ENCODE measurements around the gene CDH13. TPM values are rescaled to one million over a fixed set of nuclear protein-coding genes. Genes with fewer than 3 reads are reported as not detected.
"Not testable (repeated sequence)": the region's sequence is repeated elsewhere in the genome, so short reads cannot be mapped to it uniquely, and the experiment has no call there.

Gene CDH13
- total RNA-seq, 1 donor from 2014 or later = 14.3 TPM

DNA sequence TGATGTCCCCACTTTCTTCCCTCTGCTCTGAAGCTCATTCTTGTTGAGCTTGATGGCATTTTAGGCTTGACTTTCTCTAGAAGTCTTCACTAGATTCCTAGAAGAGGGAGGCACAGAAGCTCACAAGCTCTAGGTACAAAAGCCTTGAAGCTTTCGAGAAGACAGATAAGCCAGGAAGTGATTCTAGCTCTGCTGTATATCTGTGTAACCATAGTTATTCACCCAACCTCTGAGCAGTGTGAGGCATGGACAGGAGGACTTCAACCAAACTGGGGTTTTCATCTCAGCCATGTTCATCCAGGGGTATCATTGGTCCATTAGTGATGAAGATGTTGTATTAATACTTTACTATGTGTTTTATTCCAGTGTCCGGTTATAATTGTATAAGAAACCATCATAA lies 299.7 kb downstream of the CDH13 start:
- Histone ChIP-seq H3K4me3 (no peak overlapping the region), H3K4me1 (no peaks in the 10 kb centered on the region), H3K27ac (no peak overlapping the region), H3K9me3 (no peaks in the 10 kb centered on the region), H3K27me3 (ENCODE audit: low read depth) (no peaks in the 10 kb centered on the region), H3K36me3 (no peaks in the 10 kb centered on the region)
- intact Hi-C loops (cut with DNase I) = no loop called here
- TF ChIP-seq, protein P1, sequence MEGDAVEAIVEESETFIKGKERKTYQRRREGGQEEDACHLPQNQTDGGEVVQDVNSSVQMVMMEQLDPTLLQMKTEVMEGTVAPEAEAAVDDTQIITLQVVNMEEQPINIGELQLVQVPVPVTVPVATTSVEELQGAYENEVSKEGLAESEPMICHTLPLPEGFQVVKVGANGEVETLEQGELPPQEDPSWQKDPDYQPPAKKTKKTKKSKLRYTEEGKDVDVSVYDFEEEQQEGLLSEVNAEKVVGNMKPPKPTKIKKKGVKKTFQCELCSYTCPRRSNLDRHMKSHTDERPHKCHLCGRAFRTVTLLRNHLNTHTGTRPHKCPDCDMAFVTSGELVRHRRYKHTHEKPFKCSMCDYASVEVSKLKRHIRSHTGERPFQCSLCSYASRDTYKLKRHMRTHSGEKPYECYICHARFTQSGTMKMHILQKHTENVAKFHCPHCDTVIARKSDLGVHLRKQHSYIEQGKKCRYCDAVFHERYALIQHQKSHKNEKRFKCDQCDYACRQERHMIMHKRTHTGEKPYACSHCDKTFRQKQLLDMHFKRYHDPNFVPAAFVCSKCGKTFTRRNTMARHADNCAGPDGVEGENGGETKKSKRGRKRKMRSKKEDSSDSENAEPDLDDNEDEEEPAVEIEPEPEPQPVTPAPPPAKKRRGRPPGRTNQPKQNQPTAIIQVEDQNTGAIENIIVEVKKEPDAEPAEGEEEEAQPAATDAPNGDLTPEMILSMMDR (IDR thresholded peaks at IDR 0.05) = no peak
- DNase-seq = no peak
- no peak for ATAC-seq

GRCh38 chr16:82933933-82934332 lies 307.2 kb downstream of the CDH13 start:
- H3K27ac ChIP-seq; H3K36me3 ChIP-seq; DNase-seq; H3K4me3 ChIP-seq; intact Hi-C loops (cut with DNase I); H3K9me3 ChIP-seq; H3K27me3 ChIP-seq (ENCODE audit: low read depth); H3K4me1 ChIP-seq; ATAC-seq: not testable (repeated sequence)

DNA sequence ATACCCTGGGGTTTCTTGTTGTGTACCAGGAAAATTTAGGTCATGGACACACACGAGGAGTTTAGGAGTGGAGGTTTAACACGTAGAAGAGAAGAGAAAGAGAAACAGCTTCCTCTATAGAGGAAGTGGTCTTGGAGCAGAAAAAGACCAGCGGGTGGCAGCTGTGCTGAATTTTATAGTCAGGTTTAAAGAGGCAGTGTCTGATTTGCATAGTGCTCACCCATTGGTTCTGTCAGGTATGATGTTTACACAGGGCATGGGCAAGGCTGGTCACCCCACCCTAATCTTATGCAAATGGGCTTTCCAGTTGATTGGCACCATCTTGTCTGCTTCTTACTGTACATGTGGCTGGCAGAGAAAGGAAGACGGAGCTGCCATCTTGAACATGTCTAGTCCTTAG lies 309.0 kb downstream of the CDH13 start:
- DNase-seq = no peak
- no peak for ATAC-seq
- H3K4me3 ChIP-seq = no peak overlapping the region
- peaks cover 8% of the 10 kb centered on the region for H3K9me3 ChIP-seq
- intact Hi-C loops (cut with DNase I) = no loop called here
- no peak overlapping the region for H3K27ac ChIP-seq
- no peaks in the 10 kb centered on the region for H3K27me3 ChIP-seq (ENCODE audit: low read depth)
- no peaks in the 10 kb centered on the region for H3K36me3 ChIP-seq
- no peaks in the 10 kb centered on the region for H3K4me1 ChIP-seq
- TF ChIP-seq, protein P1 (IDR thresholded peaks at IDR 0.05) = no peak

GRCh38 chr16:82936941-82937551 lies 310.3 kb downstream of the CDH13 start:
- H3K4me1 ChIP-seq = no peaks in the 10 kb centered on the region
- no peak overlapping the region for H3K4me3 ChIP-seq
- peaks cover 8% of the 10 kb centered on the region for H3K9me3 ChIP-seq
- H3K27me3 ChIP-seq (ENCODE audit: low read depth) = no peaks in the 10 kb centered on the region
- H3K36me3 ChIP-seq = no peaks in the 10 kb centered on the region
- no peak overlapping the region for H3K27ac ChIP-seq
- intact Hi-C loops (cut with DNase I) = no loop called here
- DNase-seq (no peak), ATAC-seq (no peak)
- TF ChIP-seq, protein P1 (IDR thresholded peaks at IDR 0.05) = no peak

DNA sequence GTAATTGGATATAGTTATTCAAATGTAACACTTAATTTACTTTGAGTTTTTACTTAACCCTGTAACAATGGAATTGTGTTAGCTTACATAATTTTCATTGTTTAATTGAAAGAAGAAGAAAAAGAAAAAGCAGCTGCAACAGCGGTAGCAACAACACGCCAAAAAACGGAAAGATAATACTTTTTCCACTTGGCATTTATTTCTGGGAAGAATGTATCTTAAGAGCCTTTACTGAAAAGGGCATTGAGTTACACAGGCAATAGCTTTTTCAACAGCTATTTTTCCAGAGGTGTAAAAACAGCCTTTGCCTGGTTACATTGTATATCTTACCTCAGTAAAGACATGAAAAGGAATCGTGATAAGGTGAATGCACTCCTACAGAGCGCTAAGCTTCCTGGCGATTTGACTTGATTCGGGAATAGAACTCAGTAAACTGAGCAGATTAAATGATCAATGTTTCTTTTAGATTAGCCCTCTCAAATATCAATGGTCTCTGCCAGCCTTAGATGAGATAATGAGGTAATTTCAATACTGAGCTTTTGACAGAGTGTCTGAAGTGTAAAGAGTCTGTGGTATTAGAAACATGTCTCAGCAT lies 311.3 kb downstream of the CDH13 start:
- intact Hi-C loops (cut with DNase I) = no loop called here
- Histone ChIP-seq H3K27ac (no peak overlapping the region), H3K4me3 (no peak overlapping the region), H3K27me3 (ENCODE audit: low read depth) (no peaks in the 10 kb centered on the region), H3K9me3 (peaks cover 6% of the 10 kb centered on the region), H3K4me1 (no peaks in the 10 kb centered on the region), H3K36me3 (no peaks in the 10 kb centered on the region)
- no peak for ATAC-seq
- DNase-seq = no peak
- TF ChIP-seq, protein P1 (IDR thresholded peaks at IDR 0.05) = no peak

DNA sequence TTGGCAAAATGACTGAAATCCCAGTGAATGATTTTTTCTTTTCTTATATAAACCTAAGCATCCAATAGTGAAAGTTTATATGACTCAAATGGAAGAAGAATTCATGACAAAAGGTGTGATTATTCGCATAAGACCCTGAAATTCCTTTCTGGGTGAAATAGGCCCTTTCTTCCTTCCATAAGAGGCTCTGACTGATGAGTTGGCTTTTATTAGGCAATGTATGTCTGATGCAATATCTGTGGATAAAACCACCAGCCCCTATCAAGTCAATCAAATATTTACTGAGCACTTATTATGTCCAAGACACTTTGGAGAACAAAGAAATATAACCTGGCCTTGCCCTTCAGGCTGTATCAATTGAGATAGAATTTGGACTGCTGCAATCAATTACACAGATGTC lies 316.6 kb downstream of the CDH13 start:
- Histone ChIP-seq H3K27ac (no peak overlapping the region), H3K27me3 (ENCODE audit: low read depth) (no peaks in the 10 kb centered on the region), H3K9me3 (no peaks in the 10 kb centered on the region), H3K4me3 (no peak overlapping the region), H3K36me3 (no peaks in the 10 kb centered on the region), H3K4me1 (no peaks in the 10 kb centered on the region)
- TF ChIP-seq, protein P1 (IDR thresholded peaks at IDR 0.05) = no peak
- intact Hi-C loops (cut with DNase I) = no loop called here
- ATAC-seq = no peak
- DNase-seq = no peak
